Thyroid gland (tissue), 4 donors: ENCODE data around the gene CD99L2. TPM values are rescaled to one million over a fixed set of nuclear protein-coding genes. Genes with fewer than 3 reads are reported as not detected.

Experiments used
- DNase-seq, 2 donors: peaks; one replicate each; pipeline ENCODE4 v3.0.0-alpha.2; 2019
- H3K27ac ChIP-seq, 3 donors: fragments of 200-600 bp; sonication (generic); 1 replicate in 2 of 3; 2 replicates in 1 of 3; pipeline ENCODE4 v1.5.1; 2016 to 2019; ENCODE audit warnings: mild to moderate bottlenecking in 1 of 3, moderate library complexity in 1 of 3
- H3K27me3 ChIP-seq: fragments of 200-600 bp; sonication (generic); one replicate; pipeline ENCODE4 v1.5.1; 2019
- H3K36me3 ChIP-seq, 2 donors: fragments of 200-600 bp; sonication (generic); one replicate each; pipeline ENCODE4 v1.5.1; 2016 to 2019
- H3K4me1 ChIP-seq, 2 donors: fragments of 200-600 bp; sonication (generic); one replicate each; pipeline ENCODE4 v1.5.1; 2017 to 2019
- H3K4me3 ChIP-seq, 3 donors: fragments of 200-600 bp; sonication (generic); replicated peaks in 1 of 3; 1 replicate in 2 of 3; 2 replicates in 1 of 3; pipeline ENCODE4 v1.5.1; 2016; ENCODE audit warnings: mild to moderate bottlenecking in 1 of 3
- H3K9me3 ChIP-seq: fragments of 200-600 bp; sonication (generic); one replicate; pipeline ENCODE4 v1.5.1; 2017
- CTCF ChIP-seq, 6 experiments: fragments of 200-600 bp in 3 of 6; fragments of 450-650 bp in 3 of 6; sonication (generic) in 3 of 6; IDR thresholded peaks; one replicate each; pipeline ENCODE4 v1.5.1; 2016 to 2019; ENCODE audit warnings: antibody characterized with exemption in 6 of 6, mild to moderate bottlenecking in 2 of 6, inconsistent platforms in 1 of 6, moderate library complexity in 1 of 6
- POLR2A ChIP-seq, 2 donors: fragments of 450-650 bp; IDR thresholded peaks; one replicate each; pipeline ENCODE4 v1.6.1; 2017; ENCODE audit warnings: antibody characterized with exemption in 2 of 2, mild to moderate bottlenecking in 2 of 2, moderate library complexity in 1 of 2
- WGBS, 2 donors: methylation state at CpG; one replicate each; pipeline ENCODE4 v1.1.5; 2017; 5-methylcytosine and 5-hydroxymethylcytosine counted together
- intact Hi-C: fragments of 100-400 bp; cut with DNase I; formaldehyde crosslinking; loops from one replicate; pipeline ENCODE4 v1.15.1; 2023
- total RNA-seq, 4 donors: library from RNA; depleted of rRNA; stranded (reverse); fragments of >200 nt; gene quantifications; one replicate each; pipeline ENCODE4 v1.2.3, GENCODE V29; 2016

CD99L2 gene
- total RNA-seq, 4 donors from 2014 or later = 26.4 to 39.1 (median 31.2) TPM

- H3K27me3 ChIP-seq = no peaks in the 10 kb centered on the region
- TF ChIP-seq POLR2A (IDR thresholded peaks at IDR 0.05) = no peak
- no peak for TF ChIP-seq CTCF (IDR thresholded peaks at IDR 0.05)
- no peaks in the 10 kb centered on the region for H3K36me3 ChIP-seq
- H3K9me3 ChIP-seq = no peaks in the 10 kb centered on the region
- H3K27ac ChIP-seq = no peak overlapping the region
- H3K4me3 ChIP-seq = no peak overlapping the region
- intact Hi-C loops = no loop called here
- WGBS, 2 donors = 86 to 87% methylated on average over 7 to 9 of the region's 9 CpGs
- no peak for DNase-seq
- H3K4me1 ChIP-seq = peaks cover 0 to 5% of the 10 kb centered on the region in 2 donors
These were observed 134.7 kb downstream of the CD99L2 start for GRCh38 chrX:150763810-150764209.

- 86 to 91% methylated on average over 9 to 13 of the region's 13 CpGs for WGBS, 2 donors
- intact Hi-C loops = no loop called here
These were observed 135.1 kb downstream of the CD99L2 start for GRCh38 chrX:150763303-150763797.

GRCh38 chrX:150762258-150763165, 136.0 kb downstream of the CD99L2 start:
- intact Hi-C loops = no loop called here
- TF ChIP-seq POLR2A (IDR thresholded peaks at IDR 0.05) (no peak), CTCF (IDR thresholded peaks at IDR 0.05) (no peak)
- 87 to 89% methylated on average over 13 to 18 of the region's 36 CpGs for WGBS, 2 donors
- no peak for DNase-seq
- no peaks in the 10 kb centered on the region for H3K36me3 ChIP-seq
- no peaks in the 10 kb centered on the region for H3K27me3 ChIP-seq
- no peak overlapping the region for H3K27ac ChIP-seq
- H3K4me3 ChIP-seq = no peak overlapping the region
- H3K4me1 ChIP-seq = peaks cover 0 to 5% of the 10 kb centered on the region in 2 donors
- no peaks in the 10 kb centered on the region for H3K9me3 ChIP-seq

More at GRCh38 chrX:150763303-150763797, 135.1 kb downstream of the CD99L2 start:
- H3K27me3 ChIP-seq = no peaks in the 10 kb centered on the region
- H3K4me1 ChIP-seq = peaks cover 0 to 5% of the 10 kb centered on the region in 2 donors
- TF ChIP-seq POLR2A (IDR thresholded peaks at IDR 0.05) (no peak), CTCF (IDR thresholded peaks at IDR 0.05) (no peak)
- no peak overlapping the region for H3K27ac ChIP-seq
- no peaks in the 10 kb centered on the region for H3K36me3 ChIP-seq
- no peak overlapping the region for H3K4me3 ChIP-seq
- DNase-seq = no peak
- H3K9me3 ChIP-seq = no peaks in the 10 kb centered on the region

- whole genome bisulfite sequencing, 2 donors = 79 to 92% methylated on average over 2 to 8 of the region's 8 CpGs
- intact Hi-C loops = no loop called here
- Histone ChIP-seq H3K4me1 (no peaks in the 10 kb centered on the region), H3K9me3 (no peaks in the 10 kb centered on the region), H3K36me3 (no peaks in the 10 kb centered on the region), H3K27me3 (no peaks in the 10 kb centered on the region), H3K4me3 (no peak overlapping the region), H3K27ac (no peak overlapping the region)
- TF ChIP-seq CTCF (IDR thresholded peaks at IDR 0.05) = no peak
- no peak for TF ChIP-seq POLR2A (IDR thresholded peaks at IDR 0.05)
- no peak for DNase-seq
These were observed 136.7 kb downstream of the CD99L2 start for GRCh38 chrX:150761819-150762216.
